AG04449 (cell line): ENCODE data around the gene CLTC.

ENCODE experiments used
- CTCF ChIA-PET: fragments of 350-600 bp; formaldehyde crosslinking; extraction: SDS; loops from one replicate; lab custom pipeline; 2021; ENCODE audit warnings: antibody characterized with exemption; lab: Yijun Ruan, JAX
- POLR2A ChIA-PET: fragments of 400-600, 350-600 bp; formaldehyde crosslinking; extraction: SDS; loops from one replicate; lab custom pipeline; 2020; ENCODE audit warnings: antibody characterized with exemption, inconsistent platforms; lab: Yijun Ruan, JAX
- DNase-seq: peaks from one replicate; pipeline ENCODE4 v3.0.0-alpha.2; 2010; ENCODE audit warnings: low read depth, low spot score
- H3K4me3 ChIP-seq: 2 replicates; pipeline ENCODE4 v1.5.1; 2011; ENCODE audit warnings: low read depth, mild to moderate bottlenecking, control low read depth, low read length
- CTCF ChIP-seq: IDR thresholded peaks from one replicate; pipeline ENCODE4 v1.5.1; 2011; ENCODE audit warnings: mild to moderate bottlenecking, moderate library complexity, low read length, control low read depth, inconsistent platforms; ENCODE audit not compliant: insufficient read depth; ENCODE audit errors: missing control alignments

The CLTC gene

GRCh38 chr17:59638553-59638952, 18.9 kb downstream of the CLTC start:
- POLR2A ChIA-PET = interaction anchor here (1.5 kb wide), 1 partner anchor 17 kb away, joined by 3 read pairs; no protein-coding TSS in a partner anchor
- TF ChIP-seq CTCF = no peak
- DNase-seq = no peak
- CTCF ChIA-PET = no interaction called here
- no peak overlapping the region for H3K4me3 ChIP-seq

DNA sequence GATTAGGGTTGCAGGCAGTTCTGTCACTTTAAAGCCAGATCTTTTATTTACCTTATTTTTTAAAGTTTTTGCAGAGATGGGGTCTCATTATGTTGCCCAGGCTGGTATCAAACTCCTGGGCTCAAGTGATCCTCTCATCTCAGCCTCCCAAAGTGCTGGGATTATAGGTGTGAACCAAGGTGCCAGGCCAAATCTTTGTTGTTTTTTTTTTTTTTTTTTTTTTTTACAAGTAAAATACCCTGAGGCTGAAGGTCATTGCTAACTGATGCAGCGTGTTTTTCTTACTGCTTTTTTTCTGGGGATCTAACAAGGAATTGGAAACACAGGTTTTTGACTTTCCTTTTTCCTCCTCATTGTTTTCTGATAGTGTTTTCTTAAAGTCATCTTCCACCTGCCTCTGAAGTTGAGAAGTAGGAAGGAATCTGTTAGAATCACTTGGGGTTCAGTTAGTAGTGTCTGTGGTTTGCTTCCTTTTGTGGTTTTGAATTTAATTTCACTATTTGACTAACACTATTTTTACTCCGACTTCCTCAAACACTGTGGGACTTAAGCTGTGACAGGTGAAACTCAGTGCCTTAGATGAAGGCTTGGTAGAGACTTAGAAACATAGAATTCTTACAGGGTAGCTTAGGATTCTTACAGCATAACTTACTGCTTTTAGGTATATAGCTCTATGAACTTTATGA, 22.2 kb downstream of the CLTC start:
- no peak for DNase-seq
- H3K4me3 ChIP-seq = no peak overlapping the region
- CTCF ChIA-PET = interaction anchor here (1.5 kb wide), 1 partner anchor 21 kb away, joined by 3 read pairs; no protein-coding TSS in a partner anchor
- TF ChIP-seq CTCF = no peak
- POLR2A ChIA-PET = interaction anchor here (2.4 kb wide), 1 partner anchor 23 kb away, joined by 6 read pairs; the partner anchor contains the start of gene CLTC

DNA sequence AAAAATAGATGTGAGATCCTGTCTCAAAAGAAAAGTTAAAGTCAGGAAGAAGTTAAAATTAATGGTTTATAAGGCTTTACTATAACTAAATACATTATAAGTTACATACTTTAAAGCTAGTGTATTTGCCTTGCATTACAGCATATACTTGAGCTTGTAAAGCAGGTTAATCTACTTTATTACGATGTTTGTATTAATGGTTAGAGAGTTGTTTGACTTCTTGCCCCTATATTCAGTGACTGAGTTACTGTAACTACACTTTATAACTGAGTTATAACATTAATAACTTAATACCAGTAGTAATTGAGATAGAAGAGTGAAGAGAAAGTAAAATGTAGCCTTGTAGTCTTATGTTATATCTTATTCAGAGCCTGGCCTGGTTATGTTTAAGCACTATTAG, 22.9 kb downstream of the CLTC start:
- no peak for TF ChIP-seq CTCF
- POLR2A ChIA-PET = interaction anchor here (2.4 kb wide), 1 partner anchor 23 kb away, joined by 6 read pairs; the partner anchor contains the start of gene CLTC

GRCh38 chr17:59643159-59644140, 23.8 kb downstream of the CLTC start:
- CTCF ChIA-PET = interaction anchor here (1.3 to 2.0 kb wide), 3 partner anchors 11 to 22 kb away, joined by 3 to 4 read pairs (median 3); no protein-coding TSS in a partner anchor
- no peak overlapping the region for H3K4me3 ChIP-seq
- POLR2A ChIA-PET = interaction anchor here (2.4 kb wide), 1 partner anchor 24 kb away, joined by 6 read pairs; the partner anchor contains the start of gene CLTC
- no peak for TF ChIP-seq CTCF
- DNase-seq = no peak

More for the DNA sequence above, 22.9 kb downstream of the CLTC start:
- H3K4me3 ChIP-seq = no peak overlapping the region
- CTCF ChIA-PET = interaction anchor here (1.5 kb wide), 1 partner anchor 22 kb away, joined by 3 read pairs; no protein-coding TSS in a partner anchor
- DNase-seq = no peak

GRCh38 chr17:59647288-59647687, 27.6 kb downstream of the CLTC start:
- no peak for DNase-seq
- TF ChIP-seq CTCF = no peak
- H3K4me3 ChIP-seq = no peak overlapping the region
- CTCF ChIA-PET = no interaction called here
- POLR2A ChIA-PET = no interaction called here
